ENCODE measurements around the gene TNK2.

GRCh38 chr3:195817578-195818135 is 90.7 kb downstream of the TNK2 start:
- no peak for TF ChIP-seq EZH2 (IDR thresholded peaks at IDR 0.05; ENCODE audit: insufficient read depth, low read length)
- no peak for TF ChIP-seq CTCF (IDR thresholded peaks at IDR 0.05; ENCODE audit: insufficient read depth, low read depth, low read length)
